Suprapubic skin (tissue), 4 donors: Measurements from ENCODE around the gene DAB1.
"Not testable (repeated sequence)": the region's sequence is repeated elsewhere in the genome, so short reads cannot be mapped to it uniquely, and the experiment has no call there.

Experiments used
- EP300 ChIP-seq: sonication (generic); formaldehyde crosslinking; IDR thresholded peaks from one replicate; pipeline ENCODE4 v1.6.1; 2017; ENCODE audit warnings: antibody characterized with exemption
- POLR2A ChIP-seq, 2 donors: fragments of 450-650 bp; IDR thresholded peaks; one replicate each; pipeline ENCODE4 v1.6.1; 2017; ENCODE audit warnings: antibody characterized with exemption in 2 of 2, mild to moderate bottlenecking in 2 of 2, moderate library complexity in 2 of 2
- POLR2AphosphoS5 ChIP-seq, 3 donors: sonication (generic); formaldehyde crosslinking; IDR thresholded peaks; one replicate each; pipeline ENCODE4 v1.6.1; 2017; ENCODE audit warnings: antibody characterized with exemption in 3 of 3
- TF ChIP-seq, protein P1 (sequence below), 2 donors: fragments of 200-600 bp in 1 of 2; fragments of 450-650 bp in 1 of 2; sonication (generic) in 1 of 2; IDR thresholded peaks; one replicate each; pipeline ENCODE4 v1.5.1; 2016 to 2019; ENCODE audit warnings: antibody characterized with exemption in 2 of 2, mild to moderate bottlenecking in 1 of 2, moderate library complexity in 1 of 2

DNA sequence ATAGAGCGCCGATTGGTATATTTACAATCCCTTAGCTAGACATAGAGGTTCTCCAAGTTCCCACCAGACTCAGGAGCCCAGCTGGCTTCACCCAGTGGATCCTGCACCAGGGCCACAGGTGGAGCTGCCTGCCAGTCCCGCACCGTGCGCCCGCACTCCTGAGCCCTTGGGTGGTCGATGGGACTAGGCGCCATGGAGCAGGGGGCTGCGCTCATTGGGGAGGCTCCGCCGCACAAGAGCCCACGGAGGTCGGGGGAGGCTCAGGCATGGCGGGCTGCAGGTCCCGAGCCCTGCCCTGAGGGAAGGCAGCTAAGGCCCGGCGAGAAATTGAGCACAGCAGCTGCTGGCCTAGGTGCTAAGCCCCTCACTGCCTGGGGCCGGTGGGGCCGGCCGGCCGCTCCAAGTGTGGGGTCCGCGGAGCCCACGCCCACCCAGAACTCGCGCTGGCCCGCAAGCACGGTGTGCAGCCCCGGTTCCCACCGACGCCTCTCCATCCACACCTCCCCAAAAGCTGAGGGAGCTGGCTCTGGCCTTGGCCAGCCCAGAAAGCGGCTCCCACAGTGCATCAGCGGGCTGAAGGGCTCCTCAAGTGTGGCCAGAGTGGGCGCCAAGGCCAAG lies 80.5 kb downstream of the DAB1 start:
- not testable (repeated sequence) for TF ChIP-seq EP300; POLR2A (IDR thresholded peaks at IDR 0.05); POLR2AphosphoS5 (IDR thresholded peaks at IDR 0.05)
- TF ChIP-seq, protein P1, sequence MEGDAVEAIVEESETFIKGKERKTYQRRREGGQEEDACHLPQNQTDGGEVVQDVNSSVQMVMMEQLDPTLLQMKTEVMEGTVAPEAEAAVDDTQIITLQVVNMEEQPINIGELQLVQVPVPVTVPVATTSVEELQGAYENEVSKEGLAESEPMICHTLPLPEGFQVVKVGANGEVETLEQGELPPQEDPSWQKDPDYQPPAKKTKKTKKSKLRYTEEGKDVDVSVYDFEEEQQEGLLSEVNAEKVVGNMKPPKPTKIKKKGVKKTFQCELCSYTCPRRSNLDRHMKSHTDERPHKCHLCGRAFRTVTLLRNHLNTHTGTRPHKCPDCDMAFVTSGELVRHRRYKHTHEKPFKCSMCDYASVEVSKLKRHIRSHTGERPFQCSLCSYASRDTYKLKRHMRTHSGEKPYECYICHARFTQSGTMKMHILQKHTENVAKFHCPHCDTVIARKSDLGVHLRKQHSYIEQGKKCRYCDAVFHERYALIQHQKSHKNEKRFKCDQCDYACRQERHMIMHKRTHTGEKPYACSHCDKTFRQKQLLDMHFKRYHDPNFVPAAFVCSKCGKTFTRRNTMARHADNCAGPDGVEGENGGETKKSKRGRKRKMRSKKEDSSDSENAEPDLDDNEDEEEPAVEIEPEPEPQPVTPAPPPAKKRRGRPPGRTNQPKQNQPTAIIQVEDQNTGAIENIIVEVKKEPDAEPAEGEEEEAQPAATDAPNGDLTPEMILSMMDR (IDR thresholded peaks at IDR 0.05), result not testable (repeated sequence)
